Chondrocyte (in vitro differentiated cells): ENCODE results near the gene NID2. TPM values are rescaled to one million over a fixed set of nuclear protein-coding genes. Genes with fewer than 3 reads are reported as not detected.

Experiments used
- DNase-seq: peaks from one replicate; pipeline ENCODE4 v3.0.0; 2021; ENCODE audit warnings: mixed read lengths, low spot score
- H3K27ac Mint-ChIP-seq: one replicate; pipeline ENCODE4 v1.8.0; 2021; ENCODE audit warnings: mild to moderate bottlenecking, moderate library complexity, mixed read lengths; ENCODE audit not compliant: unreplicated experiment
- H3K27me3 Mint-ChIP-seq: 2 replicates; pipeline ENCODE4 v1.8.0; 2021; ENCODE audit warnings: low read depth, mixed read lengths
- H3K36me3 Mint-ChIP-seq: 2 replicates; pipeline ENCODE4 v1.8.0; 2021; ENCODE audit warnings: low read depth, mixed read lengths
- H3K4me1 Mint-ChIP-seq: 2 replicates; pipeline ENCODE4 v1.8.0; 2021; ENCODE audit warnings: low read depth, mild to moderate bottlenecking, mixed read lengths
- H3K4me3 Mint-ChIP-seq: one replicate; pipeline ENCODE4 v1.8.0; 2021; ENCODE audit warnings: mild to moderate bottlenecking, moderate library complexity, mixed read lengths; ENCODE audit not compliant: unreplicated experiment
- H3K9me3 Mint-ChIP-seq: 2 replicates; pipeline ENCODE4 v1.8.0; 2021; ENCODE audit warnings: low read depth, mixed read lengths
- total RNA-seq: library from RNA; stranded (reverse); gene quantifications from 3 replicates; pipeline ENCODE4 v1.2.1, GENCODE V29; 2021
- TF ChIP-seq, protein P1 (sequence below): fragments of 200-600 bp; sonication (generic); IDR thresholded peaks from 2 replicates; pipeline ENCODE4 v1.5.0; 2021; ENCODE audit warnings: antibody characterized with exemption, mild to moderate bottlenecking, moderate library complexity

NID2 gene
- total RNA-seq, 1 donor from 2014 or later = 51.6 TPM

GRCh38 chr14:52089218-52089617, 20.4 kb upstream of the NID2 start:
- no peak for DNase-seq
- Mint-ChIP-seq H3K4me3 (no peak overlapping the region), H3K4me1 (peaks cover 23% of the 10 kb centered on the region), H3K36me3 (peaks cover 4% of the 10 kb centered on the region), H3K27ac (no peak overlapping the region), H3K9me3 (peaks cover 5% of the 10 kb centered on the region), H3K27me3 (no peaks in the 10 kb centered on the region)
- TF ChIP-seq, protein P1, sequence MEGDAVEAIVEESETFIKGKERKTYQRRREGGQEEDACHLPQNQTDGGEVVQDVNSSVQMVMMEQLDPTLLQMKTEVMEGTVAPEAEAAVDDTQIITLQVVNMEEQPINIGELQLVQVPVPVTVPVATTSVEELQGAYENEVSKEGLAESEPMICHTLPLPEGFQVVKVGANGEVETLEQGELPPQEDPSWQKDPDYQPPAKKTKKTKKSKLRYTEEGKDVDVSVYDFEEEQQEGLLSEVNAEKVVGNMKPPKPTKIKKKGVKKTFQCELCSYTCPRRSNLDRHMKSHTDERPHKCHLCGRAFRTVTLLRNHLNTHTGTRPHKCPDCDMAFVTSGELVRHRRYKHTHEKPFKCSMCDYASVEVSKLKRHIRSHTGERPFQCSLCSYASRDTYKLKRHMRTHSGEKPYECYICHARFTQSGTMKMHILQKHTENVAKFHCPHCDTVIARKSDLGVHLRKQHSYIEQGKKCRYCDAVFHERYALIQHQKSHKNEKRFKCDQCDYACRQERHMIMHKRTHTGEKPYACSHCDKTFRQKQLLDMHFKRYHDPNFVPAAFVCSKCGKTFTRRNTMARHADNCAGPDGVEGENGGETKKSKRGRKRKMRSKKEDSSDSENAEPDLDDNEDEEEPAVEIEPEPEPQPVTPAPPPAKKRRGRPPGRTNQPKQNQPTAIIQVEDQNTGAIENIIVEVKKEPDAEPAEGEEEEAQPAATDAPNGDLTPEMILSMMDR = no peak

DNA sequence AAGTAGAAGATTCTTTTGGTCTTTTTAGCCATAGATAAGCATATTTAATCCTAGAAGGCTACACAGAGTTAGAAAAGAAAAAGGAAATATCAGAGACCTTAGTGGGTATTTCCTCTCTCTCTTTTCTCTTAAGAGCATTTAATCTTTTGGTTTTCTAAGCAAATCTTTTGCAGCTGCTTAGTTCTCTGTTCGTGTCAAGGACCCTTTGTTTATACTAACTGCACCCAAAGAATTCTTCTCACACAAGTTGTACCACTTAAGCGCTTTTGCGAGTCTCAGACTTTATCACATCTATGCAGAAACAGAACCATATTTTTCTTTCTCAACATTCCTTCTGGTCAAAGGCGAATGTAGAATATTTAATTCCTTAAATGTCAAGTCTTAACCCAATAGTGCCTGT, 17.9 kb upstream of the NID2 start:
- Mint-ChIP-seq H3K4me3 (no peak overlapping the region), H3K27me3 (no peaks in the 10 kb centered on the region), H3K4me1 (peaks cover 25% of the 10 kb centered on the region), H3K9me3 (peaks cover 7% of the 10 kb centered on the region), H3K27ac (peak overlapping the region; percentile 57), H3K36me3 (peaks cover 4% of the 10 kb centered on the region)
- TF ChIP-seq, protein P1 = no peak
- DNase-seq = no peak

- TF ChIP-seq, protein P1 = no peak
- H3K9me3 Mint-ChIP-seq = peaks cover 7% of the 10 kb centered on the region
- no peak overlapping the region for H3K27ac Mint-ChIP-seq
- H3K36me3 Mint-ChIP-seq = peaks cover 4% of the 10 kb centered on the region
- H3K4me3 Mint-ChIP-seq = no peak overlapping the region
- H3K4me1 Mint-ChIP-seq = peaks cover 52% of the 10 kb centered on the region
- no peak for DNase-seq
- H3K27me3 Mint-ChIP-seq = no peaks in the 10 kb centered on the region
These were observed 14.0 kb upstream of the NID2 start for GRCh38 chr14:52082903-52083302.

- no peak for DNase-seq
- H3K27me3 Mint-ChIP-seq = no peaks in the 10 kb centered on the region
- no peak overlapping the region for H3K27ac Mint-ChIP-seq
- H3K9me3 Mint-ChIP-seq = peaks cover 7% of the 10 kb centered on the region
- peaks cover 54% of the 10 kb centered on the region for H3K4me1 Mint-ChIP-seq
- no peak overlapping the region for H3K4me3 Mint-ChIP-seq
- TF ChIP-seq, protein P1 = no peak
- peaks cover 4% of the 10 kb centered on the region for H3K36me3 Mint-ChIP-seq
These were observed 13.1 kb upstream of the NID2 start for GRCh38 chr14:52081964-52082363.

DNA sequence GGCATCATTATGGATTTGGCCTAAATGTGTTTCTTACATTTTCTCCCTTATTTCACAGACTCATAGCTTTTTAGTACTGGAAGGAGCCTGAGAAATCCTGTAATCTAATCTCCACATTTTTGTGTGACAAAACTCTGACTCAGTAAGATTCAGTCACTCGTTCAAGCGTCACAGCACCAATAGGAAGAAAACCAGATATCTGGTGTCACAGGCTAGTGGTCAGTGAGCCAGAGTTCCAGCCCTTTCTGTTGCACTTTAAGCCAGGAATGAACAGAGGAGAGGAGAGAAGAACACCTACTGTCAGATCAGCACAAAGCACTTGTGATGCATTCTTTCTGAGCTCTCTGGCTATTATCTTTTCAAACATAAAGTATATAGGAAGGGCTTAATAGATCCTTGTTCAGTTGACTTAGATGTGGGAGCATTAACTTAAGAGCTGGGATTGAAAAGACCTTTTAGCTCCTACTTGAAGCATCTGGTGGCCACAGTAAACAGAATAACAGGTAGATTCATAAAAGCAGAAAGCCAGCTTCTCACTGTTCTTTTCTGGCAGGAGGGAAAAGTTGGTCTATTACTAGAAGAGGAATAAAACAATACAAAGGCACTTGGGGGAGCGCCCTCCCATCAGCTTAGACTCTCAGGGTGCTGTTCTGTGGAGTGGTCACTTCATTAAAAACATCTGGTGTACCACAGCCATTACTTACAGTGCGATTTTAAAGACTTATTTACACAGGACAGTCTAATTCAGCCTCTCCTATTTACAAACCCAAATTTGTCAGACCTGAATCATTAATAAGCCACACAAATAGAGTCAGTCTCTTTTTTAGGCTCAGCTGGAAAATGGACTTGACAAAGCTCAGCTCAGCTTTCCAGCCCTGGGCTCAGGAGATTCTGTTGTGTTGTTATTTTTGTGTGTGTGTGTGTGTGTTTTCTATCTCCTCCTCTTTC, 12.2 kb upstream of the NID2 start:
- no peak for DNase-seq

More for the DNA sequence above, 12.2 kb upstream of the NID2 start:
- H3K9me3 Mint-ChIP-seq = peaks cover 7% of the 10 kb centered on the region
- H3K4me3 Mint-ChIP-seq = no peak overlapping the region
- TF ChIP-seq, protein P1 = no peak
- H3K4me1 Mint-ChIP-seq = peaks cover 54% of the 10 kb centered on the region
- H3K27ac Mint-ChIP-seq = peak overlapping the region; percentile 96
- H3K27me3 Mint-ChIP-seq = no peaks in the 10 kb centered on the region
- H3K36me3 Mint-ChIP-seq = peaks cover 4% of the 10 kb centered on the region
